PC-9 (cell line): ENCODE measurements around the gene IRS1. TPM values are rescaled to one million over a fixed set of nuclear protein-coding genes. Genes with fewer than 3 reads are reported as not detected.

Source experiments
- BruUV-seq: library from RNA; stranded (reverse); fragments of 400-500 nt; replicated peaks from 2 replicates; lab custom pipeline; 2021; lab: Mats Ljungman, UMichigan
- CTCF ChIA-PET: fragments of 300-600 bp; sonication (Branson Sonifier 250); formaldehyde crosslinking; loops from one replicate; lab custom pipeline; 2022; ENCODE audit warnings: antibody characterized with exemption; lab: Charles Lee
- POLR2A ChIA-PET: fragments of 300-600 bp; sonication (Branson Sonifier 250); formaldehyde crosslinking; loops from one replicate; lab custom pipeline; 2022; ENCODE audit warnings: antibody characterized with exemption; ENCODE audit not compliant: unreplicated experiment; lab: Charles Lee
- DNase-seq, 2 experiments: peaks; one replicate each; pipeline versions ENCODE4 v3.0.0 to v3.0.0-alpha.2; 2015 to 2022; ENCODE audit warnings: mixed read lengths in 1 of 2
- H2AFZ ChIP-seq: fragments of 200-600 bp; sonication (generic); 2 replicates; pipeline ENCODE4 v1.8.1; 2017; ENCODE audit warnings: antibody characterized with exemption
- H3F3A ChIP-seq: fragments of 200-600 bp; sonication (generic); 2 replicates; pipeline ENCODE4 v1.8.1; 2017; ENCODE audit warnings: antibody characterized with exemption, mild to moderate bottlenecking, low read depth; ENCODE audit not compliant: insufficient read depth
- H3K27ac ChIP-seq: fragments of 200-600 bp; sonication (generic); 2 replicates; pipeline ENCODE4 v1.6.1; 2016; ENCODE audit warnings: mixed run types
- H3K27me3 ChIP-seq: fragments of 200-600 bp; sonication (generic); 2 replicates; pipeline ENCODE4 v1.6.1; 2016; ENCODE audit warnings: low read depth, mixed run types; ENCODE audit not compliant: insufficient read depth
- H3K36me3 ChIP-seq: fragments of 200-600 bp; sonication (generic); 2 replicates; pipeline ENCODE4 v1.6.1; 2016; ENCODE audit warnings: low read depth, mixed run types
- H3K4me1 ChIP-seq: fragments of 200-600 bp; sonication (generic); replicated peaks from 2 replicates; pipeline ENCODE4 v1.6.1; 2016; ENCODE audit warnings: mixed run types; ENCODE audit not compliant: insufficient read depth
- H3K4me2 ChIP-seq: fragments of 200-600 bp; sonication (generic); 2 replicates; pipeline ENCODE4 v1.6.1; 2017; ENCODE audit warnings: mixed run types
- H3K4me3 ChIP-seq: fragments of 200-600 bp; sonication (generic); 2 replicates; pipeline ENCODE4 v1.6.1; 2016; ENCODE audit warnings: mixed run types
- H3K79me2 ChIP-seq: fragments of 200-600 bp; sonication (generic); 2 replicates; pipeline ENCODE4 v1.6.1; 2017; ENCODE audit warnings: low read depth, mixed run types
- H3K9me2 ChIP-seq: fragments of 200-600 bp; sonication (generic); 2 replicates; pipeline ENCODE4 v1.8.1; 2017; ENCODE audit warnings: mild to moderate bottlenecking; ENCODE audit not compliant: insufficient read depth
- H3K9me3 ChIP-seq: fragments of 200-600 bp; sonication (generic); 2 replicates; pipeline ENCODE4 v1.8.1; 2016; ENCODE audit warnings: low read depth; ENCODE audit not compliant: insufficient read depth
- H4K20me1 ChIP-seq: fragments of 200-600 bp; sonication (generic); 2 replicates; pipeline ENCODE4 v1.8.1; 2017; ENCODE audit not compliant: insufficient read depth
- CTCF ChIP-seq: fragments of 200-600 bp; sonication (generic); conservative IDR thresholded peaks from 2 replicates; pipeline ENCODE4 v1.6.1; 2017; ENCODE audit warnings: mixed run types, antibody characterized with exemption, mild to moderate bottlenecking, moderate library complexity
- EZH2 ChIP-seq: fragments of 200-600 bp; sonication (generic); IDR thresholded peaks from 2 replicates; pipeline ENCODE4 v1.8.0; 2017; ENCODE audit warnings: antibody characterized with exemption, low read depth
- intact Hi-C: fragments of 100-400 bp; cut with micrococcal nuclease; formaldehyde crosslinking; loops from one replicate; pipeline ENCODE4 v1.10.0; 2022; ENCODE audit not compliant: unreplicated experiment
- total RNA-seq: library from RNA; stranded (reverse); gene quantifications from 2 replicates; pipeline ENCODE4 v1.2.3, GENCODE V29; 2021

Gene IRS1
- total RNA-seq, 1 experiment from 2014 or later: 28.6 TPM

- no peaks in the 10 kb centered on the region for H3K27me3 ChIP-seq
- ChIA-PET POLR2A (no interaction called here), CTCF (no interaction called here)
- H3K27ac ChIP-seq: no peak overlapping the region
- BruUV-seq: no TSS peak
- H3K36me3 ChIP-seq: no peaks in the 10 kb centered on the region
- no peaks in the 10 kb centered on the region for H3K79me2 ChIP-seq
- no peak overlapping the region for H3K4me2 ChIP-seq
- H3F3A ChIP-seq: no peaks in the 10 kb centered on the region
- DNase-seq: no peak
- H2AFZ ChIP-seq: no peak overlapping the region
- TF ChIP-seq EZH2 (no peak), CTCF (no peak)
- no peak overlapping the region for H3K4me3 ChIP-seq
- peaks cover 7% of the 10 kb centered on the region for H3K4me1 ChIP-seq
- no peaks in the 10 kb centered on the region for H3K9me3 ChIP-seq
- H3K9me2 ChIP-seq: no peaks in the 10 kb centered on the region
- H4K20me1 ChIP-seq: no peaks in the 10 kb centered on the region
- intact Hi-C loops: no loop called here
Measured at GRCh38 chr2:226703514-226703913, 96.1 kb downstream of the IRS1 start.

- no peaks in the 10 kb centered on the region for H3F3A ChIP-seq
- no peaks in the 10 kb centered on the region for H3K36me3 ChIP-seq
- H3K27me3 ChIP-seq: no peaks in the 10 kb centered on the region
- H3K4me3 ChIP-seq: no peak overlapping the region
- H3K9me2 ChIP-seq: no peaks in the 10 kb centered on the region
- POLR2A ChIA-PET: no interaction called here
- CTCF ChIA-PET: no interaction called here
- no peak overlapping the region for H3K4me2 ChIP-seq
- BruUV-seq: no TSS peak
- no peak for DNase-seq
- no peaks in the 10 kb centered on the region for H4K20me1 ChIP-seq
- no peak overlapping the region for H2AFZ ChIP-seq
- no peak for TF ChIP-seq CTCF
- TF ChIP-seq EZH2: no peak
- no peak overlapping the region for H3K27ac ChIP-seq
- intact Hi-C loops: no loop called here
- H3K4me1 ChIP-seq: peaks cover 7% of the 10 kb centered on the region
- H3K9me3 ChIP-seq: no peaks in the 10 kb centered on the region
- H3K79me2 ChIP-seq: no peaks in the 10 kb centered on the region
Measured at GRCh38 chr2:226702376-226702775, 97.2 kb downstream of the IRS1 start.

- Histone ChIP-seq H3F3A (no peaks in the 10 kb centered on the region), H3K4me3 (no peak overlapping the region), H3K27me3 (no peaks in the 10 kb centered on the region), H3K4me2 (no peak overlapping the region), H3K36me3 (no peaks in the 10 kb centered on the region), H3K9me2 (no peaks in the 10 kb centered on the region), H3K27ac (no peak overlapping the region), H3K9me3 (no peaks in the 10 kb centered on the region), H2AFZ (no peak overlapping the region), H3K79me2 (no peaks in the 10 kb centered on the region), H3K4me1 (peaks cover 7% of the 10 kb centered on the region), H4K20me1 (no peaks in the 10 kb centered on the region)
- TF ChIP-seq CTCF (no peak), EZH2 (no peak)
- CTCF ChIA-PET: interaction anchor here (0.6 kb wide), 1 partner anchor 204 kb away, joined by 5 read pairs; no protein-coding TSS in a partner anchor
- intact Hi-C loops: no loop called here
- POLR2A ChIA-PET: no interaction called here
- no TSS peak for BruUV-seq
- no peak for DNase-seq
Measured at GRCh38 chr2:226701052-226701451, 98.6 kb downstream of the IRS1 start.
